Mucosa of descending colon (tissue), 3 donors: ENCODE results near the gene CBLB. TPM values are rescaled to one million over a fixed set of nuclear protein-coding genes. Genes with fewer than 3 reads are reported as not detected.

Experiments
- ATAC-seq: fragments of 200-7000 bp; cut with Tn5 transposase; one replicate; pipeline ENCODE4 v1.9.1; 2020; ENCODE audit warnings: mild to moderate bottlenecking, moderate library complexity
- DNase-seq, 3 donors: peaks; one replicate each; pipeline ENCODE4 v3.0.0-alpha.2; 2020
- H3K36me3 ChIP-seq: fragments of 200-600 bp; one replicate; pipeline ENCODE4 v1.8.0; 2021; ENCODE audit warnings: low read depth, mild to moderate bottlenecking
- H3K4me1 ChIP-seq: fragments of 200-600 bp; one replicate; pipeline ENCODE4 v1.8.0; 2021; ENCODE audit warnings: low read depth, mild to moderate bottlenecking
- H3K4me3 ChIP-seq: fragments of 200-600 bp; one replicate; pipeline ENCODE4 v1.8.0; 2021; ENCODE audit warnings: mild to moderate bottlenecking
- H3K9me3 ChIP-seq: fragments of 200-600 bp; one replicate; pipeline ENCODE4 v1.8.0; 2021; ENCODE audit warnings: mild to moderate bottlenecking
- intact Hi-C, 2 donors: fragments of 100-400 bp; cut with DNase I in 1 of 2; cut with micrococcal nuclease in 1 of 2; formaldehyde crosslinking; loops; one replicate each; pipeline versions ENCODE4 v1.11.0 to v1.11.1; 2022; cut with DNase I, micrococcal nuclease
- total RNA-seq, 3 donors: library from RNA; stranded (reverse); fragmentation: NEBNext Ultra II Directional in 2 of 3; extraction: Animal tissue kit (Norgen Biotek cat#: 25700) in 2 of 3; gene quantifications; one replicate each; pipeline versions ENCODE4 v1.2.1 to v1.2.4, GENCODE V29; 2021 to 2023
- TF ChIP-seq, protein P1 (sequence below): fragments of 200-600 bp; IDR thresholded peaks from one replicate; pipeline ENCODE4 v1.8.0; 2022; ENCODE audit warnings: antibody characterized with exemption, mild to moderate bottlenecking
- donor health status: DM: no; HTN: no; CAD: no; lungs with moderate emphysema.
- donor health status: DM: no; HTN: no; CAD: no.
- donor health status: DM: no; HTN: yes; CAD: no.

Gene CBLB
- total RNA-seq, 3 donors from 2014 or later = 41.7 to 52.2 (median 51.0) TPM

DNA sequence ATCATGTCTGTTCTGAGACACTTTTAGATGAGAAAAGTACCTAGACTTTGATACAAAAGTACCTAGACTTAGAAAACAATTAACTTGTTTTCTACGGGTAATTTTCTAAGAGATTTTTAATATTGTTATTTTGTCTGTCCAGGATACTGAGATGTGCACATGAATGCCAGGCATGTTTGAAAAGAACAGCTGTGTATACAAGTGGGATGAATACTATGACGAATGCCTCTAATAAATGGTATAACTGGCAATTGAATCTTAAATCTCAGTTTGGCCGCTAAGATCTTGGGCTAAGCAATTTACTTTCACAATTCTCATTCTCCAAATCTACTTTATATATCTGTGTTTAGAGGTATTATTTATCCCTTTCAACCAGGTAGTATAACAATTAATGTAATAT, 207.4 kb downstream of the CBLB start:
- intact Hi-C loops = no loop called here
- no peak for DNase-seq
- TF ChIP-seq, protein P1, sequence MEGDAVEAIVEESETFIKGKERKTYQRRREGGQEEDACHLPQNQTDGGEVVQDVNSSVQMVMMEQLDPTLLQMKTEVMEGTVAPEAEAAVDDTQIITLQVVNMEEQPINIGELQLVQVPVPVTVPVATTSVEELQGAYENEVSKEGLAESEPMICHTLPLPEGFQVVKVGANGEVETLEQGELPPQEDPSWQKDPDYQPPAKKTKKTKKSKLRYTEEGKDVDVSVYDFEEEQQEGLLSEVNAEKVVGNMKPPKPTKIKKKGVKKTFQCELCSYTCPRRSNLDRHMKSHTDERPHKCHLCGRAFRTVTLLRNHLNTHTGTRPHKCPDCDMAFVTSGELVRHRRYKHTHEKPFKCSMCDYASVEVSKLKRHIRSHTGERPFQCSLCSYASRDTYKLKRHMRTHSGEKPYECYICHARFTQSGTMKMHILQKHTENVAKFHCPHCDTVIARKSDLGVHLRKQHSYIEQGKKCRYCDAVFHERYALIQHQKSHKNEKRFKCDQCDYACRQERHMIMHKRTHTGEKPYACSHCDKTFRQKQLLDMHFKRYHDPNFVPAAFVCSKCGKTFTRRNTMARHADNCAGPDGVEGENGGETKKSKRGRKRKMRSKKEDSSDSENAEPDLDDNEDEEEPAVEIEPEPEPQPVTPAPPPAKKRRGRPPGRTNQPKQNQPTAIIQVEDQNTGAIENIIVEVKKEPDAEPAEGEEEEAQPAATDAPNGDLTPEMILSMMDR = no peak
- Histone ChIP-seq H3K9me3 (no peaks in the 10 kb centered on the region), H3K36me3 (no peaks in the 10 kb centered on the region), H3K4me3 (no peak overlapping the region), H3K4me1 (no peaks in the 10 kb centered on the region)
- no peak for ATAC-seq

- ATAC-seq = no peak
- H3K36me3 ChIP-seq = no peaks in the 10 kb centered on the region
- no peaks in the 10 kb centered on the region for H3K4me1 ChIP-seq
- no peak overlapping the region for H3K4me3 ChIP-seq
- no peaks in the 10 kb centered on the region for H3K9me3 ChIP-seq
- intact Hi-C loops = no loop called here
- TF ChIP-seq, protein P1 = no peak
- no peak for DNase-seq
Measured at GRCh38 chr3:105656651-105657504, 211.9 kb downstream of the CBLB start.

DNA sequence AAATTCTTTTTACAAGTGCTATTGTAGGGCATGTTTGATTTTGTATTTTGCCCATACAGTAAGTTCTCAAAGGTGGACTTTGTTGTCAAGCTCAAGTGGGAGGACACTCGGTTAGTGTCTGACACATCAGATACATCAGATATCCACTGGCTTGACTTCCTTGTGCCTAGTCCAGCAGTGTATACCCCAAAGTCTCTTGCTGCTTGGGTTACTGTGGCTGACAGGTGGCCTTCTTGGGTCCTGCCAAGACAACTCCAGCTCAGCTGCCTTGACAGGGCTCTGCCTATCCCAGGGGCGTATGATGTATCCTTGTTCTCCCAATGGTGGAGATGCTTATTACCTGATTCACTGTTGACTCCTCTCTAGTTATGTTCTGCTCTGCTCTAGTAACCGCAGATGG, 214.9 kb downstream of the CBLB start:
- no peaks in the 10 kb centered on the region for H3K4me1 ChIP-seq
- H3K9me3 ChIP-seq = no peaks in the 10 kb centered on the region
- DNase-seq = no peak
- ATAC-seq = no peak
- TF ChIP-seq, protein P1 = no peak
- H3K36me3 ChIP-seq = no peaks in the 10 kb centered on the region
- intact Hi-C loops = no loop called here
- H3K4me3 ChIP-seq = no peak overlapping the region

DNA sequence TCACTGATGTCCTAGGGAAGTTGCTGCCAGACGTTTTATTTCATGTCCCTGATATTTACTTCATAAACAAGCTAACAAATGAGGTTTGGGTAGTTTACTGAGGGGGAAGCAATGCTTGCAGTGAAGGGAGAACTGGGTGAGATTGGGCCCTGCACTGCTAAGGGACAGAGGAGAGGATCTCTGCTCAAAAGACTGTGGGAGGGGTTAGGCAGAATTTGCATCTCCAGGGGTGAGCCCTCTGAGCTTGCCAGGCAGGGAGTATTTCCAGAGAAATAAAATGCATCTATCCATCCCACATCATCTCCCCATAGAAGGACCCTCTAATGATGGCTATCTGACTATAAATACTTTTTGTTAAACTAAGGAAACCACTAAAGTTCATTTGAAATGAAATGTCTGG, 215.6 kb downstream of the CBLB start:
- ATAC-seq = no peak
- Histone ChIP-seq H3K4me3 (no peak overlapping the region), H3K9me3 (no peaks in the 10 kb centered on the region), H3K36me3 (no peaks in the 10 kb centered on the region), H3K4me1 (no peaks in the 10 kb centered on the region)
- no peak for DNase-seq
- TF ChIP-seq, protein P1 = no peak
- intact Hi-C loops = no loop called here

DNA sequence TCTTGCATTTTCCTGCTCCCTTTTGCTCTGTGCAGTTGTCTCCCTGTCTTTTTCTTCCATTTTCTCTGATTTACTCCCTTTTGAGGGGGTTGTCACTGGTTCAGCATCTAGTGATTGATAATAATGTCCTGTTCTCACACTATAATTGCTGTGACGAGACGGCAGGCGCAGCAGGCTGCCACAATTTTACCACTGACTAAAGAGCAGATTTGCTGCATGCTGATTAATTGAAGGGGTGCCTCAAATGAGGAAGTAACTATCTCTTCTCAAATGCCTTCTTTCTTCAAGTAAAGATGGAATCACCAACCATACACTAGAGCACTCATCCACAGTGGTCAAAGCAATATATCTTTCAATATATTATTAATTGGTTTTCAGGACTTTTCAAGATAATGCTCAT, 219.3 kb downstream of the CBLB start:
- no peak for DNase-seq
- no peak for ATAC-seq
- TF ChIP-seq, protein P1 = no peak
- no peaks in the 10 kb centered on the region for H3K36me3 ChIP-seq
- no peak overlapping the region for H3K4me3 ChIP-seq
- no peaks in the 10 kb centered on the region for H3K9me3 ChIP-seq
- intact Hi-C loops = no loop called here
- no peaks in the 10 kb centered on the region for H3K4me1 ChIP-seq
